Hindlimb muscle (tissue), 1 donor: ENCODE results near the gene CDK5RAP3. TPM values are rescaled to one million over a fixed set of nuclear protein-coding genes. Genes with fewer than 3 reads are reported as not detected.
"Not testable (repeated sequence)": the region's sequence is repeated elsewhere in the genome, so short reads cannot be mapped to it uniquely, and the experiment has no call there.

ENCODE experiments used
- DNase-seq: peaks from one replicate; pipeline ENCODE4 v3.0.0-alpha.2; 2013
- polyA plus RNA-seq: library from polyadenylated mRNA; unstranded; fragments of 120-200 nt; gene quantifications from one replicate; pipeline ENCODE4 v1.2.1, GENCODE V29; 2013; ENCODE audit not compliant: insufficient read length

CDK5RAP3 gene, protein sequence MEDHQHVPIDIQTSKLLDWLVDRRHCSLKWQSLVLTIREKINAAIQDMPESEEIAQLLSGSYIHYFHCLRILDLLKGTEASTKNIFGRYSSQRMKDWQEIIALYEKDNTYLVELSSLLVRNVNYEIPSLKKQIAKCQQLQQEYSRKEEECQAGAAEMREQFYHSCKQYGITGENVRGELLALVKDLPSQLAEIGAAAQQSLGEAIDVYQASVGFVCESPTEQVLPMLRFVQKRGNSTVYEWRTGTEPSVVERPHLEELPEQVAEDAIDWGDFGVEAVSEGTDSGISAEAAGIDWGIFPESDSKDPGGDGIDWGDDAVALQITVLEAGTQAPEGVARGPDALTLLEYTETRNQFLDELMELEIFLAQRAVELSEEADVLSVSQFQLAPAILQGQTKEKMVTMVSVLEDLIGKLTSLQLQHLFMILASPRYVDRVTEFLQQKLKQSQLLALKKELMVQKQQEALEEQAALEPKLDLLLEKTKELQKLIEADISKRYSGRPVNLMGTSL
- 74.7 TPM for polyA plus RNA-seq

DNA sequence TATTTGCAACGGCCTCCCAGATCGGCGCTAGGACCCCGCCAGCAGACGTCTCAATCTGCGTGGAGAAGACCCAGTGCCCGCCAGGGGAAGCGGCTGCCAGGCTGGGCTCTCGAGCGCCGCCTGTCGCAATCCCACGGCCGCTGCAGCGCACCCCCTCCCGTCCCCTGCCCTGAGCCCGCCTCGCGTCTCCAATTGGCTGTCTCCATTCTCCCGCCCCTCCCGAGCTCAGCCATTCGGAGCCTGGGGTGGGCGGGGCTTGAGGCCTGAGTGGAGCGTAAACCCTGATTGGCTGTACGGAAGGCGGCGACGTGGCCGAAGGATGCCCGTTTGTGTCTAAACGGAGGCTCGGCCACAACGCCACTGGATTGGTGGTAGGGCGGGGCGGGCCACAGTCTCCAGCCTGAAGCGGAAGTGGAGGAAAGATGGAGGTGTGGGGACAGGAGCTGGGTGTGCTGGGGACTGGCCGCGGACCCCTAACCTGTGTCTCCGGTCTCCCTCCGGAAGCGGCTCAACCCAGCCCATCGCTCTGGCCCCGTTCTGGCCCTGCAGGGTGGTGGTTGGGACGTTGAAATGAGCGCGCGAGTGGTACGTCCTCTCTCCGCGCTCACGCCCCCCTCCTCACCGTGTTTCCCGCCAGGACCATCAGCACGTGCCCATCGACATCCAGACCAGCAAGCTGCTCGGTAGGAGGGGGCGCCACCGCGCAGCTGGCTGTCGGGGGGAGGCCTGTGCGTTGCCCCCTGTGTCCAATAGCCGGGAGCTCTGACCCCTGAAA is at the start of gene CDK5RAP3:
TSS of gene CDK5RAP3 (plus strand) at position 389 of the 775 bp plus-strand sequence. CDS start at position 423, 34 bp downstream.
- peak; percentile 100 for DNase-seq

DNA sequence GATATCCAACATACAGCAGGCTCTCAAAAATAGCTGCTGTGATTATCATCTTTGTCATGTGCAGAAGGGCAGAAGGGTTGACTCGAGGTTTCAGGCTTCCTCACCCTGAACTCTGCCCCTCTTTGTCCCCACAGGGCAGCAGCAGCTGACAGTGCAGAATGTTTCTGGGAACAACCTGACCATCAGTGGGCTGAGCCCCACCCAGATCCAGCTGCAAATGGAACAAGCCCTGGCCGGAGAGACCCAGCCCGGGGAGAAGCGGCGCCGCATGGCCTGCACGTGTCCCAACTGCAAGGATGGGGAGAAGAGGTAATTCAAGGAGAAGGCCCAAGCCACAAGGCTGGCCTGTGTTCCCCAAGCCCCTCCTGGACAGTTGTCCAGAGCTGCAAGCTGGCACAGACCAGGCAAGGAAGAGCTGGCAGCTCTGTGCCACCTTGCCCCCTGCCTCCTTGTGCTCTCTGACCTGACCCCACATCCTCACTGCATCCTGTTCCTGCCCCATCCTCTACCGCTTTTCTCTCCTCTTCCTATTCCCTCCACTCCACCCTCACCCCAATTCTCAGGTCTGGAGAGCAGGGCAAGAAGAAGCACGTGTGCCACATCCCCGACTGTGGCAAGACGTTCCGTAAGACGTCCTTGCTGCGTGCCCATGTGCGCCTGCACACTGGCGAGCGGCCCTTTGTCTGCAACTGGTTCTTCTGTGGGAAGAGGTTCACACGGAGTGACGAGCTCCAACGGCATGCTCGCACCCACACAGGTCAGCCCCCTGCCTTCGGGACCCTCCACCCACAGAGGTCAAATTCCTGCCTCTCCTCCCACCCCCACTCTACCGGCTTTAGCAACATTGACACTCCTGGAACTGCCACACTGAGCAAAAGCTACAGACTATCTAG is 45.9 kb upstream of the CDK5RAP3 start:
- DNase-seq, result no peak

DNA sequence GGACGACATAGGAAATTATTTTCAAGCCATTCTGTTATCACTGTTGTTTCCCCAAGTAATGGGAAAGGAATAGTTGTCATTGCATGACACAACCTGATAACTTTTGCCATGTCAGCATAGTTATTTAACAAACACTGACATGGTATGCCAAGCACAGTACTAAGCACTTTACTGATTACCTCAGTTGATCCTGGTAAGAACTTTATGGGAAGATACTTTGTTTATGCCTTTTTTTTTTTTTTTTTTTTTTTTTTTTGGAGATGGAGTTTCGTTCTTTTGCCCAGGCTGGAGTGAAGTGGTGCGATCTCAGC is 45.3 kb upstream of the CDK5RAP3 start:
- no peak for DNase-seq

DNA sequence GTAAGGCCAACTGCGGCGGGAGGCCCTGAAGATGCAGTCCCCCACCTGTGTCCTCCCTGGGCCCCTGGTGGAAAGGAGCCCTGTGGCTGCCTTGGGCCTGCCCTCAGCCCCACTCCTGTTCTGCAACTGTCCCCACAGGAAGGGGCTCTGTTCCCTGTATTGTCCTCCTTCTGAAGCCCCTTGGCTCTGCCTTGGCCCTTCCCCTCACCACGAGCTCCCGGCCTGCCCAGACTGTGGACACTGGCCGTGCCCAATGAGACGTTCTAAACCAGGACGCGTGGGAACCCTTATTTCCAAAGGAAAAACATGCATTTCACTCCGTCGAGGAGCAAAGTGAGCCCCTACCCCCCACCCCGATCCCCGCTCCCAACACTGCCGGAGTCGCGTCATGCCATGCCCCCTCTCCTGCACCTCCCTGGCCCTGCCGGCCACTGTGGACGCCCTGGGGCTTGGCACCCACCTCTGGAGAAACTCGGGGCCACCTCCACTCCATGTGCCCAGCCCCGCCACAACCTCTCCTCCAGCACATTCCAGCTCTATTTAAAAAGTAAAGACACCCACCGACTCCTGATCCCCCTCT is 43.0 kb upstream of the CDK5RAP3 start:
- no peak for DNase-seq

DNA sequence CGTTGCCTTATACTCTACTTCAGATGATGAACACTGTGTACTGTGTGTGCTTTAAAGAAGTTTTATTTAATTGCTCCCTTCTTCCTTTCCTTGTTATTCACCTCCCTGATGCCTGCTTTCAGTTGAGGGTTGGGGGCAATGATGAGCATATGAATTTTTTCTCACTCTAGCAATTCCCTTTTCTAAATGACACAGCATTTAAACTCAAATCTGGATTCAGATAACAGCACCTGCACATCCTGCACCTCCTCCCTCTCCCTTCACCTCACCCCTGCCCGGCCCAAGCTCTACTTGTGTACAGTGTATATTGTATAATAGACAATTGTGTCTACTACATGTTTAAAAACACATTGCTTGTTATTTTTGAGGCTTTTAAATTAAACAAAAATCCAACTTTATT is 42.5 kb upstream of the CDK5RAP3 start:
- DNase-seq, result no peak

DNA sequence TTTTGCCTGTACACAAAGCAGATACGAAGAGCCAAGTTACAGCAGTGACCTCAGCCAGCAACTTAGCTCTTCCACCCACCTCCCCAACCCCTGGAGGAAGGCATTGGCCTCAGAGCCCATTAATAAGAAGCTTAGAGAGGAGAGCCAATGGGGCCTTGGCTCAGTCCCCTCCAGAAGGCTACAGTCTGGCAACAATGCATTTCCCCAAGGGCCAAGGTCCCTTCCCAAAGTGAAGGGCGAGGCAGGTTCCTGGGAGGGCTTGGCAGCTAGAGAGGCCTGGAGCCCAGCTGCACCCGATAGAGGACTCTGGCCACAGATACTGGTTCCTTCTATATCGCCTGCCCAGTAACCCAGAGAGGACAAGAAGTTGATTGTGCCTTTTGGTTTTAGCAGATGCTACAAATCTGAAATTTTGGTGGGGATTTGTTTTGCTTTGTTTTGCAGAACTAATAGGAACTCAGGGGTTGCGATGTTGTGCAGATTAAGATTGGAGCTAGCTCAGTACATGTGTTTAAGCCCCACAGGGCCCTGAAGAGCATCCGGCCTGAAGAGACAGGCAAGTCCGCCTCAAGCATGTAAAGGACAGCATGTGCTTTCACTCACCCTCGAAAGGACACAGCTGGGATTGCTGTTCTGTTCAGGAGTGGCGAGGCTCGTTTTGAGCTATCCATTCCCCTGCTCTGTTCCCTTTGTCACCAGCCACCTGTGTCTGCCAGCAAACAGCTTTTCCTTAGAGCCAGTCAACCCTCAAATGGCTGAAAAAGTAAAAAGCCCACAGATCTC is 41.5 kb upstream of the CDK5RAP3 start:
- peak; percentile 53 for DNase-seq

DNA sequence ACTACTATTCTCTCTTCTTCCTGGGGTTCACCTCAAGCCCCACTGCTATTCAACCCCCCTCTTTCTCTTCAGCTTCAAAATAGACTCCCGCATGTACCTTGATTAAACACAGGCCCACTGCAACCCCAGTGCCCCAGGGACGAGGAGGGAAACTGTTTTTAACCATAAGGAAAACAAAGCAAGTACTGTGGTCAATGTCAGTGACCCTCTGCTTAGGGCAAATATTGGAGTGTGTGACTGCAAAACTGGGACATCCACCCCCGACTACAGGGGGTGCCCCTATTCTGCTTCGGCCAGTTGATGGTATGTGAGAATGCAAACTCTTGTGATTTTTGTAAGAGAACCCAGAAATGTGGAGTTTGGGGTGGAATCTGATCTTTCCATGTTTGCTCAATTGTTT is 39.1 kb upstream of the CDK5RAP3 start:
- no peak for DNase-seq

DNA sequence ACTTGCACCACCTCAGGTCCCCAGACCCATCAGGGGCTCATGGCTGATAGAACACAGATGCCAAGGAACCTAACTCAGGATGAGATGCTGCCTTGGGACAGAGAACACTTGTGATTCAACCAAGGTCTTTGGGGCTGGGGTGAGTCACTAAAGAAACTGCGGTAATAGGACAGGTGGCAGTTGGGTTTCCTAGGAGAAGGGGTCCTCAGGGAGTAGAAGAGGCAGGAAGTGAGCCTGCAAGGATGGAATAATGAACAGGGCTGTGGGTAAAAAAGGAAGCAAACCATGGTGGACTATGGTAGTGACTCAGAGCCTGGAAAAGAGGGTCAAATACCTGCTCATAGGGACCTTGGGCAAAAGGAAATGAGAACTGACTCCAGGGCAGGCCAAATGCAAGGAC is 36.1 kb upstream of the CDK5RAP3 start:
- no peak for DNase-seq

DNA sequence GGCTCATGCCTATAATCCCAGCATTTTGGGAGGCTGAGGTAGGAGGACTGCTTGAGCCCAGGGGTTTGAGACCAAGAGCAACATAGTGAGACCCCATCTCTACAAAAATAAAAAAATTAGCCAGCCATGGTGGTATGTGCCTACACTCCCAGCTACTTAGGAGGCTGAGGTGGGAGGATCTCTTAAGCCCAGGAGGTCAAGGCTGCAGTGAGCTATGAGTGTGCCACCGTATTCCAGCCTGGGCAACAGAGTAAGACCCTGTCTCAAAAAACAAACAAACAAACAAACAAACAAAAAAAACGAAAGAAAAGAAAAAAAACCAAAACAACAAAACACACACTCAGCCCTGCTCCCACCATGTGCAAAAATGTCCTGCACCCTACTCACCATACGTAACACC is 35.4 kb upstream of the CDK5RAP3 start:
- not testable (repeated sequence) for DNase-seq

DNA sequence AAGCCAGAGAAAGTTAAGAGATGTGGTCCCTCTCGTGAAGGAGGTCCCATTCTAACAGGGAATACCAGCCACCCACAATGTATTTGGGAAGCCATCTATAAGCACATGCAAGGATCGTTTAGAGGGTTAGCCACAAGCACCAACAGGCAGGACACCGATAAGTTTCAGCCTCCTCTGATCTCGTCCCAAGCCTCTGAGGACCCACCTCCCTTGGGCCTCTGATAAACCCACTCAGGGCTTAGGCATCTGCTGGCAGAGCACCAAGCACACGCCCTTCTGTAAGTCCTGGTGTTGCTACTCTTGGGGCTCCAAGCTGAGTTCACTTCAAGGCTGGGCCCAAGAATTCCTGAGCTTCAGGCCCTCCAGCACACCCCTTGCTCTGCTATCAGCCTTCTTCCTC is 35.0 kb upstream of the CDK5RAP3 start:
- DNase-seq, result no peak

DNA sequence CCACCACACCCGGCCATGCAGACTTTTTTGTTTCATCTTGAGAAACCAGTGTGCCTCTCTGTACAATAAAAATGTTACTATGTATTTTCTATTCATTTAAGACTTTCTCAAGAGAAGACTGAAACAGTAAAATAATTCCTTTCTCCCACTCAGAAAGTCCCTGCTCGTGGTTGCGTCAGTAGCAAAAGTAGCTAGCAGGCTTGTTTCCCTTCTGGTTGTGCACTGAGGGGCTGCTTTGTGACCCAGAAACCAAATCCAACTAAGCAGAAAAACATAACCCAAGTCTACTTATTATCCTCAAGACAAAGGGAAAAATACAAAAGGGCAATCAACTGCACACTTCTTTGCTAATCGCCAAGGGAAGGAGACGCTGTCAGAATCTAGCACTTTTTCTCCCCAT is 33.0 kb upstream of the CDK5RAP3 start:
- no peak for DNase-seq

DNA sequence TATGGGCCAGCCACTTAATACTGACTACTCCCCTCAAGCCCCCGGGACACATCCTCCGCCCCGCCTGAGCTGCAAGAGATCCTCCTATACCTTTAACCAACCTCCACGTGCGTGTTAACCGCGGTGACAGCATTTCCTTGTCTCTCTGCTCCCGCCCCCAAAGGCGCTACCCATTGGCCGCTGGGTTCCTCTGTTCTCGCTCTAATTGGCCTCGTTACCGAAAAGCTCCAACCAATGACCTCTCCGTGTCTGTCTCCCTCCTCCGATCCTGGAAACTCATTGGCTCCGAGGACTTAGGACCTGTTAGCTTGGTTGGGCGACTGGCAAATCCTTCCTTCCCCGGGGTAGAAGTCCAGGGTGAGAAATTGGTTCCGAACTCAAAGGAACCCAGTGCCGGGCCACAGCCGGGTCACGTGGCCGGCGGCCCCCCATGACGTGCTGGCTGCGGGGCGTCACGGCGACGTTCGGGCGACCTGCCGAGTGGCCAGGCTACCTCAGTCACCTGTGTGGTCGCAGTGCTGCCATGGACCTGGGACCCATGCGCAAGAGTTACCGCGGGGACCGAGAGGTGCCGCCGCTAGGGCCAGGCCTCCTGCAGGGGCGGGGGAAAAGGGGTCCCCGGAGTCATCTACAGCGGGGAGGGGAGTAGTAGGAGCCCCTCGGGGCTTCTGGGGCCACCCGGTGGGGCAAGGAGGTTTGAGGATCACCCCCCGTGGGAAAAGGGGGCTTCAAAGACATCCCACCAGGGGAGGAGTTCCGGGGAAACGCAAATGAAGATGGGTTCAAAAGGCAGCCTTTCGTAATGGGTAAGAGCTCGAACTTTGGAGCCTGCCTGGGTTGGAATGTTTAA is 29.4 kb upstream of the CDK5RAP3 start, which contains the start of gene PNPO:
TSS of gene PNPO (plus strand) at position 326 of the 850 bp plus-strand sequence. CDS start at position 431, 105 bp downstream.
- peak; percentile 93 for DNase-seq

DNA sequence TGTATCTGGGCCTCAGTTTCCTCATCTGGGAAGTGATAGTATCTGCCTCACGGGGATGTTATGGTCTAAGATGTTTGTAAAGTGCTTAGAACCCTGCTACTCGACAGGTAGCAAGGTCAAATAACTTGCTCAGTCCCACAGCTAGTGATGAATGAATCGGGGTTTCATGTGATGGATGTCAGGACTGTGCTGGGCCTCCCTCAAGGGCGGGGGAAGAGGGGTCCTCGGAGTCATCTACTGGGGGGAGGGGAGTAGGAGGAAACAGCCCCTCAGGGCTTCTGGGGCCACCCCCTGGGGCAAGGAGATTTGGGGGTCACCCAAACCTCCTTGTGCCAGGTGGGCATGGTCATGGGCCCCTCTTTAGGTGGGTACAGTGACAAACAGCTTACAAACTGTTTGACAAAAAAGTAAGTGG is 28.8 kb upstream of the CDK5RAP3 start:
- no peak for DNase-seq

DNA sequence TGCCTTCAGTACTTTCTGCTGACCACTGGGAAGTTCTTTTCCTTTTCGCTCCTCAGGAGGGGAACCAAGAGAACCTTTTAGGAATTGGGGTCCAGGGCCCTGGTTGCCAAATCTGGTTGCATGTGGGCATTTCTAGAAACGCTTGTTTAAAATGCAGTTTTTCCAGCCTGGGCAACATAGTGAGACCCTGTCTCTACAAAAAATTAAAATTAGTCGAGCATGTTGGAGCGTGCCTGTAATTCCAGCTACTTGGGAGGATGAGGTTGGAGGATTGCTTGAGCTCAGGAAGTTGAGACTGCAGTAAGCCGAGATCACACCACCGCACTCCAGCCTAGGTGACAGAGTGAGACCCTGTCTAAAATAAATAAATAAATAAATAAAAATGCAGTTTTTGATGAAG is 28.3 kb upstream of the CDK5RAP3 start:
- DNase-seq, result no peak

DNA sequence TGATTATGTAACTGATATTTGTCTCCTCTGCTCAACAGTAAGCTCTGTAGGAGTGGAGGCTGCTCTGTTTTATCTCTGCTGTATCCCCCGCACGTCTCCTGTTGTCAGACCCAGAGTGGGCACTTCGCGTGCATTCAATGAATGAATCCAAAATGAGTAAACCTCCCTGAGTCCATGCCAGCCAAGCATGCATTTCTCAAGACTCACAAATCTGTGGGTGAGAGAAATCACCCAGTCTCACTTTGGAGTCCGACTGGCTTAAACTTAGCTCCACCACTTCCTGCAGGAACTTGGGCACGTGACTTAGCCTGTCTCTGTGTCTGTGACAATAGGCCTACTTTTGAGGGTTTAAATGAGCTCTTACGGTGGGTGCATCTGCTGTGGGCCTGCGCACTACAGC is 25.8 kb upstream of the CDK5RAP3 start:
- DNase-seq, result no peak

DNA sequence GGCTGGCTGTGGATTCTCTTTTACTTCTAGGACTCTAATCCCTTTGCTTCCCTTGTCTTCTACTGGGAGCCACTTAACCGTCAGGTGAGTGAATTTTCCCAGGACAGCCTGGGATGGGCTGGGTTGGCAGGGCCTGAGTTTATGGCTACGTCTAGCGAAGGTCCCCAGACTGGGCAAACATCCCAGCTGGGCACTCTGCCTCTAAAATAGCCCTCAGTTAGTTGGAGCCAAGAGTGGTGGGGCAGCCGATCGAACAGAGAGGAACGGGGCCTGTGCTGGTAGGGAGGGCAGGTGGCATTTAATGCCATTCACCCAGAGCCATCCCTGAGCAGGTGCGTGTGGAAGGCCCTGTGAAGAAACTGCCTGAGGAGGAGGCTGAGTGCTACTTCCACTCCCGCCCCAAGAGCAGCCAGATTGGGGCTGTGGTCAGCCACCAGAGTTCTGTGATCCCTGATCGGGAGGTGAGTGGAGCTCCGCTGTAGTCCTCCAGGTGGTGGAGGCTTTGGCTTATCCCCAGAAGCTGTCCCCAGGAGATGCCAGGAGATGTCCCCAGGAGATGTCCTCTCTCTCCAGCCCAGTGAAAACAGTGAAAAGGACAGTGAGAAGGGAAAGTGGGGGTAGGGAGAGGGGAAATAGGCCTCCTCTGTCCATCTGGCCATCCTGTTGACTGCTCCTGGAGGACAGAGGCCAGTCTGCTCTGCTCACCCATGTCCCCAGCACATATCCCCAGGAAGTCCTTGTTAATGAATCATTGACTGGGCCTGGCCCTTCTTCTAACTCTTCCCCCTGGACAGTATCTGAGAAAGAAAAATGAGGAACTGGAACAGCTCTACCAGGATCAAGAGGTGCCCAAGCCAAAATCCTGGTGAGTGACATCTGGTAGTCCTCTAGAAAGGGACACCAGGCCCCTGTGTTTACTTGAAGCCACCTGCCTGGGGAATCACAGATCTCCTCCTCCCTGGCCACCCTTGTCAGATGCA is 25.1 kb upstream of the CDK5RAP3 start:
- no peak for DNase-seq

DNA sequence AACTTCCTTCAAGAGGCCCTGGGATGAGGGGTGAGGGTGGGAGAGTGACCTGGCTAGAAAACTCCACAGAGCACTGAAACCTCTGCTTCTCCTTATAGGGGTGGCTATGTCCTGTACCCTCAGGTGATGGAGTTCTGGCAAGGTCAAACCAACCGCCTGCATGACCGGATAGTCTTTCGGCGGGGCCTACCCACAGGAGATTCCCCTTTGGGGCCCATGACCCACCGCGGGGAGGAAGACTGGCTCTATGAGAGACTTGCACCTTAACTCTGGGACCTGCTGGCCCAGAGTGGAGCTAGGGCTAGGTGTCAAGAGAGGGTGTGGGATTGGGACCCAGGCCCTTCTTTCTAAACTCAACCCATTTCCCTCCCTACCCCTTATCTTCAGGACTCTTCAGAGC is 24.4 kb upstream of the CDK5RAP3 start:
- DNase-seq, result no peak

DNA sequence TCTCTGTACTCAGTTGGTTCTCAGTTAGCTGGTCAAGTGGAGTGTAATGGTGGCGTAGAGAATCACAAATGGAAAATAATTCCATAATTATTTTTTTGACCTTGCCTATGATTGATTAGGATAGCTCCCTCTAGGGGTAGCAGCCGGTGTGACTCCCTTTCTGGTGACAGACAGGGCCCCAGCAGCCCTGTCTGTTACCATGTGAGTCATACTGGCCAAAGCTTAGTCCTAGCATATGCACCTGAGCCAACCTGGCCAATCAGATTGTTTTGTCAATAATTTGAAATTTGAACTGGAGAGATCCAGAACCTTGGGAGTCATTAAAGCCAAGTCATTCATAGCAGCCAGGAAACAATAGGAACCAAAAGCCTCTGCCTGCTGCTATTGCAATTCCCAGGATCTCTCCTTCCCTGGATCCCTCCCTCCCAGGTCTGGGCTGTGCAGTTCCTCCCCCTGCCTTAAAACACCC is 23.9 kb upstream of the CDK5RAP3 start:
- no peak for DNase-seq

DNA sequence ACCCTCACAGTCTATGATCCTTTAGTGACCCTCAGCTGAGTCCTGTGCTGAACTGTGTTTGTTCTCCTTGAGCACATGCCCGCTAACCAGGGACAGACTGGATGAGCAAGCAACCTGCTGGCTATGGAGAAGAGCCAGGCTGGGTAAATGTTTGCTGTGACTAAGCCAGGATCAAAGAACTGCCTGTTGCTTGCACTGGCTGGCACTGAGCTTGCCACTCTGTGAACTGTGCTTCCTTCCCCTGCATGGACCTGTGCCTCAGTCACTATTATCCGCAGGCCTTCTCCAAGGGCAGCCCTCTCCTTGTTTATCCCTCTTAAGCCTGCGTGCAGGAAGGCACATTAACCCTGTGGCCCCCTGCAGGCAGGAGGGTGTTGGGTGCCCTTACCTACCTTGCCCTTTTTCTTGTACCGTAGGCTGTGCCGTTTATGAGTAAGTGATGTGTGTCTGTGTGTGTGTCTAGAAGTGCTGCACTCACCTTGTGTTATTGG is 22.2 kb upstream of the CDK5RAP3 start:
- DNase-seq, result no peak
